Measurements from ENCODE around the gene MT1F.

Gene MT1F

GRCh38 chr16:56695246-56695645 is 37.5 kb downstream of the MT1F start:
- no peaks in the 10 kb centered on the region for H3K27me3 ChIP-seq
- no peaks in the 10 kb centered on the region for H3K36me3 ChIP-seq
- TF ChIP-seq CTCF (IDR thresholded peaks at IDR 0.05), result no peak
- no peak overlapping the region for H3K27ac ChIP-seq
- H3K4me3 ChIP-seq (ENCODE audit: low read depth in 1 of 2, low read length in 1 of 2), result no peak overlapping the region
- no peaks in the 10 kb centered on the region for H3K4me1 ChIP-seq (ENCODE audit: control insufficient read depth in 1 of 2, insufficient read depth in 1 of 2, low read depth in 1 of 2, low read length in 1 of 2)
- H3K9me3 ChIP-seq, result no peaks in the 10 kb centered on the region

- H3K36me3 ChIP-seq, result no peaks in the 10 kb centered on the region
- H3K27me3 ChIP-seq, result no peaks in the 10 kb centered on the region
- no peaks in the 10 kb centered on the region for H3K9me3 ChIP-seq
- no peak for TF ChIP-seq CTCF (IDR thresholded peaks at IDR 0.05)
- H3K27ac ChIP-seq, result no peak overlapping the region
- H3K4me1 ChIP-seq (ENCODE audit: control insufficient read depth in 1 of 2, insufficient read depth in 1 of 2, low read depth in 1 of 2, low read length in 1 of 2), result peaks cover 0 to 7% of the 10 kb centered on the region in 2 experiments
- H3K4me3 ChIP-seq (ENCODE audit: low read depth in 1 of 2, low read length in 1 of 2), result no peak overlapping the region
Observed at GRCh38 chr16:56697456-56698155, 39.8 kb downstream of the MT1F start.

DNA sequence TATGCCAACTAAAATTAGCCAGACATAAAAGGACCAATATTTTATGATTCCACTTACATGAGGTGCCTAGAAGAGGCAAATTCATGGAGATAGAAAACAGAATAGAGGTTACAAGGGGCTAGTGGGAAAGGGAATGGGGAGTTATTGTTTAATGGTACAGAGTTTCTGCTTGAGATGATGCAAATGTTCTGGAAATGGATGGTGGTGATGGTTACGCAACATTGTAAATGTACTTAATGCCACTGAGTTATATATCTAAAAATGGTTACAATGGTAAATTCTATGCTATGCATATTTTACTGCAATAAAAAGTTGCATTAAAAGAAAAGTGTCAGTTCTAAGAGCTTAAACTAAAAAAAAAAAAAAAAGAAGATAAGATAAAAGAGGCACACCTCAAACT is 42.4 kb downstream of the MT1F start:
- no peak for TF ChIP-seq CTCF (IDR thresholded peaks at IDR 0.05)
- H3K27ac ChIP-seq, result no peak overlapping the region

GRCh38 chr16:56700631-56701030 is 42.9 kb downstream of the MT1F start:
- no peak for TF ChIP-seq CTCF (IDR thresholded peaks at IDR 0.05)

More for the DNA sequence above, 42.4 kb downstream of the MT1F start:
- Histone ChIP-seq H3K4me1 (ENCODE audit: control insufficient read depth in 1 of 2, insufficient read depth in 1 of 2, low read depth in 1 of 2, low read length in 1 of 2) (peaks cover 0 to 7% of the 10 kb centered on the region in 2 experiments), H3K9me3 (no peaks in the 10 kb centered on the region), H3K27me3 (no peaks in the 10 kb centered on the region), H3K36me3 (no peaks in the 10 kb centered on the region), H3K4me3 (ENCODE audit: low read depth in 1 of 2, low read length in 1 of 2) (no peak overlapping the region)

GRCh38 chr16:56701534-56701933 is 43.8 kb downstream of the MT1F start:
- no peak for TF ChIP-seq CTCF (IDR thresholded peaks at IDR 0.05)
- H3K4me3 ChIP-seq (ENCODE audit: low read depth in 1 of 2, low read length in 1 of 2), result no peak overlapping the region
- H3K36me3 ChIP-seq, result no peaks in the 10 kb centered on the region
- H3K9me3 ChIP-seq, result no peaks in the 10 kb centered on the region
- H3K27me3 ChIP-seq, result no peaks in the 10 kb centered on the region
- no peak overlapping the region for H3K27ac ChIP-seq
- peaks cover 0 to 7% of the 10 kb centered on the region in 2 experiments for H3K4me1 ChIP-seq (ENCODE audit: control insufficient read depth in 1 of 2, insufficient read depth in 1 of 2, low read depth in 1 of 2, low read length in 1 of 2)

More at GRCh38 chr16:56700631-56701030, 42.9 kb downstream of the MT1F start:
- no peak overlapping the region for H3K27ac ChIP-seq
- H3K27me3 ChIP-seq, result no peaks in the 10 kb centered on the region
- H3K36me3 ChIP-seq, result no peaks in the 10 kb centered on the region
- peaks cover 0 to 7% of the 10 kb centered on the region in 2 experiments for H3K4me1 ChIP-seq (ENCODE audit: control insufficient read depth in 1 of 2, insufficient read depth in 1 of 2, low read depth in 1 of 2, low read length in 1 of 2)
- H3K9me3 ChIP-seq, result no peaks in the 10 kb centered on the region
- no peak overlapping the region for H3K4me3 ChIP-seq (ENCODE audit: low read depth in 1 of 2, low read length in 1 of 2)

Measured in neutrophil (primary cell).